ENCODE measurements around the gene NUP210.

NUP210 gene

DNA sequence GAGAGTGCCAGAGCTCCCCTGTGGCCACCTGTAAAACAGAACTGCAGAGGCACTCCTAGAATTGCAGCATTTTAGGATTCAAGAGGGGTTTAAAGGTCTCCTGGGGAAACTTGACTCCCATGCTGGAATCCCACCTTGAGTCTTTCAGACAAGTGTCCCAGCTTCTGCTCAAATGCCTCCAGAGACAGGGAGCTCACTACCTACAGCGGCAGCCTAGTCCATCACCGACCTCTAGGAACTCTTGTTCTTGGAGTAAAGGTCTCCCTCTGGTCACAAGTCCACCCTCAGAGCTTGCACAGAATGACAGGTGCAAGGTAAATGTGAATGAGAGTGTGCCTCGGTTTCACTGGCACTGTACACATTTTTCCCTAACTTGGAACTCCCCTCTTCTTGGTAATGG lies 72.0 kb downstream of the NUP210 start:
- no peak for DNase-seq (ENCODE audit: low read depth)
- no peak overlapping the region for H3K4me3 ChIP-seq (ENCODE audit: low read depth, low read length)
- TF ChIP-seq, protein P1, sequence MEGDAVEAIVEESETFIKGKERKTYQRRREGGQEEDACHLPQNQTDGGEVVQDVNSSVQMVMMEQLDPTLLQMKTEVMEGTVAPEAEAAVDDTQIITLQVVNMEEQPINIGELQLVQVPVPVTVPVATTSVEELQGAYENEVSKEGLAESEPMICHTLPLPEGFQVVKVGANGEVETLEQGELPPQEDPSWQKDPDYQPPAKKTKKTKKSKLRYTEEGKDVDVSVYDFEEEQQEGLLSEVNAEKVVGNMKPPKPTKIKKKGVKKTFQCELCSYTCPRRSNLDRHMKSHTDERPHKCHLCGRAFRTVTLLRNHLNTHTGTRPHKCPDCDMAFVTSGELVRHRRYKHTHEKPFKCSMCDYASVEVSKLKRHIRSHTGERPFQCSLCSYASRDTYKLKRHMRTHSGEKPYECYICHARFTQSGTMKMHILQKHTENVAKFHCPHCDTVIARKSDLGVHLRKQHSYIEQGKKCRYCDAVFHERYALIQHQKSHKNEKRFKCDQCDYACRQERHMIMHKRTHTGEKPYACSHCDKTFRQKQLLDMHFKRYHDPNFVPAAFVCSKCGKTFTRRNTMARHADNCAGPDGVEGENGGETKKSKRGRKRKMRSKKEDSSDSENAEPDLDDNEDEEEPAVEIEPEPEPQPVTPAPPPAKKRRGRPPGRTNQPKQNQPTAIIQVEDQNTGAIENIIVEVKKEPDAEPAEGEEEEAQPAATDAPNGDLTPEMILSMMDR (conservative IDR thresholded peaks at IDR 0.05; ENCODE audit: low read depth, low read length): no peak

DNA sequence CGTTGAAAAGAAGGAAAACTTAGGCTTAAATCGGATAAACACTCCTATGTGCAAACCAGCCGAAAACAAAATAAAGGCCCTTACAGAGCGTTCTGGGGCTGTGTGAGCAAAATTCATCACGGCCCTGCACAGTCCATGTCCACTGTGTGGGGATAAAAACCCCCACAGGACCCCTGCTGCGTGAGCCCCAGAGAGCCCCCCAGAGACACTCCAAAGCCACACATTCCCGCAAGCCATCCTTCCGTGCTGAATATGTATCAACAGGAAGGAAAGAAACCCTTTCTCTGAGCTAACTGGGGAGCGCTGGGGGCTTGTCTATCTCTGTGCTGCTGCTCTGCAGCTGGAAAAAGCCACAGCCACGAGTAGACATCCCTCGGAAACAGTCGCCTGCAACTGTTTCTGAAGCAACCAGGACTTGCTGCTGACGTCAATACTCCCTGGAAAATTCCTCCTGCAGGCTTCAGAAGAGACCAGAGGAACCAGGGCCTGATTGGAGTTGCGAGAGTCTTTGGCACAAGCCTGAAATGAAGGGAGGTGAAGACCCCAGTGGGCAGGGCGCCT lies 72.7 kb downstream of the NUP210 start:
- peak; percentile 56 for DNase-seq (ENCODE audit: low read depth)
- no peak overlapping the region for H3K4me3 ChIP-seq (ENCODE audit: low read depth, low read length)
- TF ChIP-seq, protein P1 (conservative IDR thresholded peaks at IDR 0.05; ENCODE audit: low read depth, low read length): no peak

DNA sequence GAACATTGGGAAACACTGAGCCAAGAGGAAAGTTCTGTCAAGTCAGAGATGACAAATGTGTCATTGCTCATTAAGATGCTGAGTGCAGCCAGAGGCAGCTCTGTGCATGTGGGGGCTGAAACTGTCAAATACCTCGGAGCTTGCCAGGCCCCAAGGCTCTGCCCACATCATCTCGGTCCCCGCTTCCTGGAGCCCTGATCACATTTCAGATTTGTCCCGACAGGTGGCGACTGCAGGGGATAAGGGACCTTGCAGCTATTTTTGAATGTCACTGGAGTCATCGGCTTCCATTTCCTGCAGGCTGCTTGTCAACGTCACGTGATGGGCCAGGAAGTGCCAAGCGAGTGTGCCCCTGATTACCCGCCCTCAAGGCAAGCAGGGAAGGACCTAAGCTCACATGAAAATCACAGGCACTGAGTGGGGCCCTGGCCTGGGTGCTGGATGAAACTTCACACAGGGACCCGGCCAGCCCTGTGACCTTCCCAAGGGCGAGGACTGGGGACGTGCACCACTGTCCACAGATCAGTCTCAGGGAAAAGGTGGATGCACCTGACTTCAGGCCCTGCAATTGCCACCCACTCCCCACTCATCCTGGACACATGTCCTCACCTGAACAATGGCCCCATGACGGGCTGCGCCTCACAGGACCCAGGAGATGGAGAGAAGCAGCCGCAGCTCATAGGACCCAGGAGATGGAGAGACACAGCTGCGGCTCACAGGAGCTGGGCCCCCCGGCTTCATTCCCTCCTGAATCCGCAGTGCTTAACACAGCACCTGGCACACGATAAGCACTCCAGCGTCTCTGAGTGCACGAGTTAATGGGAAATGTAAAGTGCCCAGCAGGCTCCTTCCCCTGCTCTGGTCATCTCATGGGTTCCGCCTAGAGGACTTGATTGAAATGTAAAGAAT lies 73.4 kb downstream of the NUP210 start:
- TF ChIP-seq, protein P1 (conservative IDR thresholded peaks at IDR 0.05; ENCODE audit: low read depth, low read length): no peak
- no peak for DNase-seq (ENCODE audit: low read depth)
- H3K4me3 ChIP-seq (ENCODE audit: low read depth, low read length): no peak overlapping the region

DNA sequence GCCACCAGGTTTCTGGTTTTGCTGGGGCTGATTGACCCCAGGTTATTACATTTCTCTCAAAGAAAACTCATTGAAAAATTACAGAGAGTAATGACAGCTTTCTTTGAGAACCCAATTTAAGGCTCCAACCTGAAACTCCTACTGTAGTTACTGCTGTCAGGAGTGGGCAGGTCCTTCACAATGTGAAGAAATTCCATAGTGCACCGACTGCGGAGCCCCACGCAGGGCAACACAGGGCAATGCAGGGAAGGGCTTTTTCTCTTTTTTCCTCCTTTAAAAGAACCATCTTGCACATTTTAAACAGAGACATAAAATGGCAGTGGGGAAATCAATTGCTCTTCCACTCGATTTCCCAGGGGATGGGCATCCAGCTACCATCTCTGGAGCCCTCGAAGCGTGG lies 74.3 kb downstream of the NUP210 start:
- TF ChIP-seq, protein P1 (conservative IDR thresholded peaks at IDR 0.05; ENCODE audit: low read depth, low read length): no peak
- no peak overlapping the region for H3K4me3 ChIP-seq (ENCODE audit: low read depth, low read length)
- no peak for DNase-seq (ENCODE audit: low read depth)

DNA sequence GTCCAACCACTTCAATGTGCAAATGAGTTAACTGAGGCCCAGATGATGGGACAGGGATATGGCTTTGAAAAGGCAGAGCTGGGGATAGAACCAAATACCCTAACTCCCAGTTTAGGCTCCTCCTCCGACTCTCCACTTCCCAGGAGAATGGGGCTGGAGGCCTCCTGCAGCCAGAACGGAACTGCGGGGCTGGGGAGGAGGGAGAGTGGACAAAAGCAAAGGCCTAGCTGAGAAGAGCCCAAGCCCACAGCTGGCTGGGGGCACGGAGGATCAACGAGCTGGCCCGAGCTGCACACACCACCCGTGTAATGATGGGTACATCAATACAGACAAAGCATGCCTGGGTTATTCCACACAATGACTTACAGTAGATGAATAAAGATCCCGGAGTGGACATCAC lies 74.8 kb downstream of the NUP210 start:
- H3K4me3 ChIP-seq (ENCODE audit: low read depth, low read length): no peak overlapping the region
- TF ChIP-seq, protein P1 (conservative IDR thresholded peaks at IDR 0.05; ENCODE audit: low read depth, low read length): no peak
- DNase-seq (ENCODE audit: low read depth): no peak

DNA sequence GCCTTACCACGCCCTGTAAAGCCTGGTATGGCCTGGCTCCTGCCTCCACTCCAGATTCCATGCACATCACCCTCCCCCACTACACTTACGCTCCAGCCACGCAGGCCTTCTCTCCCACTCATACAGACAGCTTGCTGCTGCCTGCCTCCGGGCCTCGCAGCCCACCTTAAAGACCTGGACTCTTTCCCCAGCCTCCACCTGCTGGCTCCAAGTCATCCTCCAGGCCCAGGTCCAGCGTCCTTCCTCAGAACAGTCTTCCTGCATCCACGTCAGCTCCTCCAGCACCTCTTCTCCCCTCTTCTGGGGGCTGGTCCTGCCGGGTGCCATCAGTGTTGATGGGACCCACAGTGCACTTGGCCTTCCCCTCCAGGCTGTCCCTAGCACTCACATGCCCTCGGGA lies 75.5 kb downstream of the NUP210 start:
- H3K4me3 ChIP-seq (ENCODE audit: low read depth, low read length): no peak overlapping the region
- no peak for DNase-seq (ENCODE audit: low read depth)
- TF ChIP-seq, protein P1 (conservative IDR thresholded peaks at IDR 0.05; ENCODE audit: low read depth, low read length): no peak

All from choroid plexus epithelial cell (primary cell).